Esophagus muscularis mucosa (tissue), 4 donors: Measurements from ENCODE around the gene TM9SF2. TPM values are rescaled to one million over a fixed set of nuclear protein-coding genes. Genes with fewer than 3 reads are reported as not detected.

Source experiments
- DNase-seq: peaks from one replicate; pipeline ENCODE4 v3.0.0-alpha.2; 2017; ENCODE audit errors: extremely low spot score
- H3K27ac ChIP-seq, 4 donors: fragments of 200-600 bp; sonication (generic); replicated peaks in 1 of 4; 1 replicate in 3 of 4; 2 replicates in 1 of 4; pipeline ENCODE4 v1.5.1; 2016 to 2019; ENCODE audit warnings: mild to moderate bottlenecking in 1 of 4
- H3K27me3 ChIP-seq, 4 donors: fragments of 200-600 bp; sonication (generic); one replicate each; pipeline versions ENCODE4 v1.5.1 to v1.6.0; 2016 to 2019
- H3K36me3 ChIP-seq, 4 donors: fragments of 200-600 bp; sonication (generic); one replicate each; pipeline ENCODE4 v1.5.1; 2016 to 2019
- H3K4me1 ChIP-seq, 4 donors: fragments of 200-600 bp; sonication (generic); one replicate each; pipeline ENCODE4 v1.5.1; 2016 to 2019
- H3K4me3 ChIP-seq, 4 donors: fragments of 200-600 bp; sonication (generic); 1 replicate in 2 of 4; 2 replicates in 2 of 4; pipeline ENCODE4 v1.5.1; 2016 to 2019; ENCODE audit warnings: mild to moderate bottlenecking in 4 of 4, moderate library complexity in 1 of 4
- H3K9me3 ChIP-seq, 4 donors: fragments of 200-600 bp; sonication (generic); 1 replicate in 3 of 4; 2 replicates in 1 of 4; pipeline ENCODE4 v1.5.1; 2016 to 2019
- CTCF ChIP-seq, 3 experiments: fragments of 200-600 bp in 2 of 3; fragments of 450-650 bp in 1 of 3; sonication (generic) in 2 of 3; IDR thresholded peaks; one replicate each; pipeline ENCODE4 v1.5.1; 2017 to 2019; ENCODE audit warnings: antibody characterized with exemption in 3 of 3, mild to moderate bottlenecking in 2 of 3, moderate library complexity in 1 of 3
- EP300 ChIP-seq: sonication (generic); formaldehyde crosslinking; IDR thresholded peaks from one replicate; pipeline ENCODE4 v1.6.1; 2017; ENCODE audit warnings: antibody characterized with exemption
- POLR2A ChIP-seq: fragments of 450-650 bp; IDR thresholded peaks from one replicate; pipeline ENCODE4 v1.6.1; 2017; ENCODE audit warnings: antibody characterized with exemption, moderate library complexity, mild to moderate bottlenecking, low read depth
- POLR2AphosphoS5 ChIP-seq, 2 donors: sonication (generic); formaldehyde crosslinking; IDR thresholded peaks; one replicate each; pipeline ENCODE4 v1.6.1; 2017; ENCODE audit warnings: antibody characterized with exemption in 2 of 2
- WGBS: methylation state at CpG from one replicate; pipeline ENCODE4 v1.1.5; 2018; 5-methylcytosine and 5-hydroxymethylcytosine counted together
- intact Hi-C: fragments of 100-400 bp; cut with DNase I; formaldehyde crosslinking; loops from one replicate; pipeline ENCODE4 v1.15.1; 2023
- total RNA-seq, 4 donors: library from RNA; depleted of rRNA; stranded (reverse); fragments of >200 nt; gene quantifications; one replicate each; pipeline versions ENCODE4 v1.1.0 to v1.2.1, GENCODE V29; 2016

The TM9SF2 gene
- total RNA-seq, 4 donors from 2014 or later: 65.6 to 86.9 (median 71.8) TPM

GRCh38 chr13:99545979-99546378 is 44.7 kb downstream of the TM9SF2 start:
- Histone ChIP-seq H3K9me3 (no peaks in the 10 kb centered on the region), H3K36me3 (peaks cover 45 to 98% (median 82%) of the 10 kb centered on the region in 4 donors), H3K4me1 (peaks cover 0 to 6% (median 2%) of the 10 kb centered on the region in 4 donors), H3K27ac (no peak overlapping the region), H3K27me3 (no peaks in the 10 kb centered on the region), H3K4me3 (no peak overlapping the region)
- 87% methylated on average over 7 of the region's 7 CpGs for WGBS
- no peak for DNase-seq
- intact Hi-C loops: no loop called here
- TF ChIP-seq EP300 (no peak), POLR2AphosphoS5 (IDR thresholded peaks at IDR 0.05) (no peak), CTCF (IDR thresholded peaks at IDR 0.05) (no peak), POLR2A (no peak)

- TF ChIP-seq POLR2AphosphoS5 (IDR thresholded peaks at IDR 0.05) (no peak), CTCF (IDR thresholded peaks at IDR 0.05) (no peak), POLR2A (no peak), EP300 (no peak)
- peaks cover 49 to 98% (median 86%) of the 10 kb centered on the region in 4 donors for H3K36me3 ChIP-seq
- H3K27ac ChIP-seq: no peak overlapping the region
- H3K9me3 ChIP-seq: no peaks in the 10 kb centered on the region
- 92% methylated on average over 7 of the region's 7 CpGs for WGBS
- DNase-seq: no peak
- peaks cover 0 to 6% (median 2%) of the 10 kb centered on the region in 4 donors for H3K4me1 ChIP-seq
- H3K4me3 ChIP-seq: no peak overlapping the region
- no peaks in the 10 kb centered on the region for H3K27me3 ChIP-seq
- intact Hi-C loops: no loop called here
Measured at GRCh38 chr13:99546878-99547277, 45.6 kb downstream of the TM9SF2 start.

- no peak overlapping the region for H3K4me3 ChIP-seq
- no peak overlapping the region for H3K27ac ChIP-seq
- intact Hi-C loops: no loop called here
- TF ChIP-seq POLR2A: no peak
- no peak for TF ChIP-seq EP300
- TF ChIP-seq CTCF (IDR thresholded peaks at IDR 0.05): no peak
- no peak for TF ChIP-seq POLR2AphosphoS5 (IDR thresholded peaks at IDR 0.05)
- DNase-seq: no peak
- 67% methylated on average over 4 of the region's 4 CpGs for WGBS
- no peaks in the 10 kb centered on the region for H3K9me3 ChIP-seq
- H3K4me1 ChIP-seq: peaks cover 0 to 13% (median 2%) of the 10 kb centered on the region in 4 donors
- no peaks in the 10 kb centered on the region for H3K27me3 ChIP-seq
- peaks cover 37 to 98% (median 84%) of the 10 kb centered on the region in 4 donors for H3K36me3 ChIP-seq
Measured at GRCh38 chr13:99548448-99548847, 47.2 kb downstream of the TM9SF2 start.

- 77% methylated on average over 5 of the region's 5 CpGs for WGBS
- H3K27ac ChIP-seq: no peak overlapping the region
- intact Hi-C loops: no loop called here
- no peaks in the 10 kb centered on the region for H3K9me3 ChIP-seq
- H3K36me3 ChIP-seq: peaks cover 24 to 93% (median 64%) of the 10 kb centered on the region in 4 donors
- no peaks in the 10 kb centered on the region for H3K27me3 ChIP-seq
- no peak for DNase-seq
- no peak for TF ChIP-seq CTCF (IDR thresholded peaks at IDR 0.05)
- TF ChIP-seq POLR2A: no peak
- H3K4me3 ChIP-seq: no peak overlapping the region
- peaks cover 0 to 10% (median under 1%) of the 10 kb centered on the region in 4 donors for H3K4me1 ChIP-seq
Measured at GRCh38 chr13:99553033-99553432, 51.8 kb downstream of the TM9SF2 start.

- no peaks in the 10 kb centered on the region for H3K27me3 ChIP-seq
- H3K4me3 ChIP-seq: no peak overlapping the region
- H3K27ac ChIP-seq: no peak overlapping the region
- no peak for TF ChIP-seq EP300
- TF ChIP-seq POLR2A: no peak
- TF ChIP-seq CTCF (IDR thresholded peaks at IDR 0.05): no peak
- no peak for TF ChIP-seq POLR2AphosphoS5 (IDR thresholded peaks at IDR 0.05)
- H3K9me3 ChIP-seq: no peaks in the 10 kb centered on the region
- DNase-seq: no peak
- intact Hi-C loops: no loop called here
- H3K4me1 ChIP-seq: peaks cover 0 to 20% (median 10%) of the 10 kb centered on the region in 4 donors
- H3K36me3 ChIP-seq: peaks cover 26 to 85% (median 58%) of the 10 kb centered on the region in 4 donors
- 85% methylated on average over 5 of the region's 5 CpGs for WGBS
Measured at GRCh38 chr13:99555149-99555548, 53.9 kb downstream of the TM9SF2 start.
